OCI-LY1 (cell line): ENCODE measurements around the gene SENP2.

Source experiments
- CTCF ChIP-seq: fragments of 200-600 bp; sonication (generic), shearing (Covaris generic); IDR thresholded peaks from 2 replicates; pipeline ENCODE4 v1.5.1; 2017; ENCODE audit warnings: mild to moderate bottlenecking, antibody characterized with exemption, low read length, moderate library complexity, mixed read lengths
- EZH2 ChIP-seq: fragments of 200-600 bp; sonication (generic), shearing (Covaris generic); IDR thresholded peaks from 2 replicates; pipeline ENCODE4 v1.8.0; 2017; ENCODE audit warnings: borderline replicate concordance, mixed run types, mild to moderate bottlenecking, antibody characterized with exemption, low read length, moderate library complexity, mixed read lengths

GRCh38 chr3:185555101-185555501 is 31.0 kb upstream of the SENP2 start:
- TF ChIP-seq CTCF = no peak
- no peak for TF ChIP-seq EZH2
